HG03135 (cell line): ENCODE results near the gene PDE6G.

Source experiments
- ATAC-seq: cut with Tn5 transposase; IDR thresholded peaks from one replicate; pipeline ENCODE4 v1.9.1; 2021; ENCODE audit warnings: mild to moderate bottlenecking, moderate library complexity; ENCODE audit not compliant: unreplicated experiment

Gene PDE6G

GRCh38 chr17:81656118-81656743 lies at the start of gene PDE6G:
TSS of gene PDE6G (minus strand) at chr17:81656542. CDS start at chr17:81653305, 3,237 bp downstream.
- ATAC-seq = no peak

- ATAC-seq = no peak
These were observed 49.3 kb upstream of the PDE6G start for GRCh38 chr17:81705518-81706231.

GRCh38 chr17:81703747-81704654 lies 47.7 kb upstream of the PDE6G start:
- no peak for ATAC-seq

GRCh38 chr17:81702934-81703746 lies 46.8 kb upstream of the PDE6G start, which contains the start of gene MRPL12:
TSS of gene MRPL12 (plus strand) at chr17:81703367. CDS start at chr17:81703502, 135 bp downstream.
- ATAC-seq = peak; percentile 73

- ATAC-seq = no peak
These were observed 45.1 kb upstream of the PDE6G start for GRCh38 chr17:81701288-81702071.

- ATAC-seq = no peak
These were observed 44.3 kb upstream of the PDE6G start for GRCh38 chr17:81700353-81701287.

- no peak for ATAC-seq
These were observed 41.1 kb upstream of the PDE6G start for GRCh38 chr17:81697261-81698044.

GRCh38 chr17:81696218-81696941 lies 40.0 kb upstream of the PDE6G start:
- no peak for ATAC-seq

- ATAC-seq = no peak
These were observed 39.5 kb upstream of the PDE6G start for GRCh38 chr17:81695801-81696200.

GRCh38 chr17:81695211-81695610 lies 38.9 kb upstream of the PDE6G start:
- ATAC-seq = no peak

GRCh38 chr17:81694810-81695209 lies 38.5 kb upstream of the PDE6G start:
- ATAC-seq = no peak

GRCh38 chr17:81693509-81694210 lies 37.3 kb upstream of the PDE6G start:
- no peak for ATAC-seq

- ATAC-seq = no peak
These were observed 35.3 kb upstream of the PDE6G start for GRCh38 chr17:81691608-81692007.

- no peak for ATAC-seq
These were observed 34.9 kb upstream of the PDE6G start for GRCh38 chr17:81691196-81691595.

- ATAC-seq = no peak
These were observed 34.2 kb upstream of the PDE6G start for GRCh38 chr17:81690549-81690948.

- ATAC-seq = no peak
These were observed 33.7 kb upstream of the PDE6G start for GRCh38 chr17:81690066-81690465.

- ATAC-seq = no peak
These were observed 32.3 kb upstream of the PDE6G start for GRCh38 chr17:81688616-81689015.
